HG03135 (cell line): Measurements from ENCODE around the gene GDPD5.

Experiments
- ATAC-seq: cut with Tn5 transposase; IDR thresholded peaks from one replicate; pipeline ENCODE4 v1.9.1; 2021; ENCODE audit warnings: mild to moderate bottlenecking, moderate library complexity; ENCODE audit not compliant: unreplicated experiment

The GDPD5 gene, protein sequence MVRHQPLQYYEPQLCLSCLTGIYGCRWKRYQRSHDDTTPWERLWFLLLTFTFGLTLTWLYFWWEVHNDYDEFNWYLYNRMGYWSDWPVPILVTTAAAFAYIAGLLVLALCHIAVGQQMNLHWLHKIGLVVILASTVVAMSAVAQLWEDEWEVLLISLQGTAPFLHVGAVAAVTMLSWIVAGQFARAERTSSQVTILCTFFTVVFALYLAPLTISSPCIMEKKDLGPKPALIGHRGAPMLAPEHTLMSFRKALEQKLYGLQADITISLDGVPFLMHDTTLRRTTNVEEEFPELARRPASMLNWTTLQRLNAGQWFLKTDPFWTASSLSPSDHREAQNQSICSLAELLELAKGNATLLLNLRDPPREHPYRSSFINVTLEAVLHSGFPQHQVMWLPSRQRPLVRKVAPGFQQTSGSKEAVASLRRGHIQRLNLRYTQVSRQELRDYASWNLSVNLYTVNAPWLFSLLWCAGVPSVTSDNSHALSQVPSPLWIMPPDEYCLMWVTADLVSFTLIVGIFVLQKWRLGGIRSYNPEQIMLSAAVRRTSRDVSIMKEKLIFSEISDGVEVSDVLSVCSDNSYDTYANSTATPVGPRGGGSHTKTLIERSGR

DNA sequence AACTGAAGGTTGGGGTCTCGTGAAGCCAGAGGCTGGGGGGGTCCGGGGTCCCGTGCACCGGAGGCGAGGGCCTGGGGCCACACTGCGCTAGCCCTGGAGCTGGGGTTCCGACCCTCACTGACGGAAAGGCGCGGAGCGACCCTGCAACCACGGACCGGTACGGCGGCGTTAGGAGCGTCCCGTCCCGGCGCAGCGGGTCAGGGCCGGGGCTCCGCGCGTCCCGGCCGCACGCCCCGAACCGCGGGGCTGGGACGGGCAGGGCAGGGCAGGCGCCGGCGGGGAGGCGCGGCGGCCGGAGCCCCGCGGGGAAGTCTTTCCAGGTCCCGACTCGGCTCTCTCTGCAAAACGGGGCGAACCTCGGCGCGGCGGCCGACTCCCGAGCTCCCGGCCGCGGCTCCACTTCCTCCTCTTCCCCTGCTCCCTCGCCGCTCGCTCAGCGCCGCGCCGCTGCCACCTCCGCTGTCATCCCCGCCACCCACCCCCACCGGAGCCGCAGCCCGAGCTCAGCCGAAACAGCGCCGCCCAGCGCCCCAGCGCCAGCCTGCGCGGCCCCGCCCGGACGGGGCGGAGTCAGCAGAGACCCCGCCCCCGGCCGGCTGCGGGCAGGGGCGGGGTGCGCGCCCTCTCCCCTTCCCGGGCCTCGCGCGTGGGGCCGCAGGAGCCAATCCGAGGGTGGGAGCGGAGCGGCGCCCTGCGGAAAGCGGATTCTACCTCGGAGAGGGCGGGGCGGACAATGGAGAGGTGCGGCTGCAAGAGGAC is at the start of gene GDPD5:
Gene GDPD5 (minus strand): TSS at position 509 of the 759 bp plus-strand sequence. CDS start 48,206 bp downstream, outside the sequence.
- peak; percentile 79 for ATAC-seq

DNA sequence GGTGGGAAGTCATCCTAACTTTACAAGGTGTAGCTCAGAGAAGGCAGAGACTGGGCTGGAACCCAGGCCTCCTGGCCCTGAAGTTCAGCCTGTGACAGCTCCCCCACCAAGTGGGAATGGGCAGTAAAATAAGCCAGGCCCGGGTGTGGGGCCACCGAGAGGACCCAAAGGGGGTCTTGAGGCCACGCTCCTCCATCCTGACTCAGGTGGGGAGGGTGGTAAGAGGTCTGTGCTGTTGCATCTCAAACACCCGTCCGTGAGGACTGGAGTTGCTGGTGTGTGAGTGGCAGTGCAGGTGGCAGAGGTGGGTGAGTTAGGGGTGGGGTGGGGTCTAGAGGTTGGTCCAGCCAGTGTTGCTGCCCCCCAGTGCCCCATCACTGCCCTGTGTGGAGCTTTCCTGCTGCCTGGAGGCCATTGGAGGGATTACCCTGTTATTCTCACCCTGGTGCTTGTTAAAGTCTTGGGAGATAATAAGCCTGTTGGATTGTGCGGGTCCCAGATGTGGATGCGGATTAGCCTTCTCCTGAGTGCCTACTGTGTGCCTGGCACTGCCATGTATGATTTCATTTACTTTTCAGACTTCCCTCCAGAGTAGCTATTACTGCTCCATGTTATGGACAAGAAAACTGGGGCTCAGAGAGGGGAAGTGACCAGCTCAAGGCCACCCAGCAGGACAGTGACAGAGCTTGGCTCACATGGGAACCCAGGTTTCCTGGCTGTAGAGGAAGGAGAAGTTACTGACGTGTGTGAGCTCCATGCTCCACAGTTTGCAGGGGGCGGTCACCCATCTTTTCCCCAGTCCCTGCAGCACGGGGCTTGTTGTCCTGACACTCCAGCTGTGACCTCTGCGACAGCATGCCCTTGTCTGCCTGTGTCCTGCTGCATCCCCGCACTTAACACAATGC is 49.2 kb upstream of the GDPD5 start:
- ATAC-seq, result no peak

DNA sequence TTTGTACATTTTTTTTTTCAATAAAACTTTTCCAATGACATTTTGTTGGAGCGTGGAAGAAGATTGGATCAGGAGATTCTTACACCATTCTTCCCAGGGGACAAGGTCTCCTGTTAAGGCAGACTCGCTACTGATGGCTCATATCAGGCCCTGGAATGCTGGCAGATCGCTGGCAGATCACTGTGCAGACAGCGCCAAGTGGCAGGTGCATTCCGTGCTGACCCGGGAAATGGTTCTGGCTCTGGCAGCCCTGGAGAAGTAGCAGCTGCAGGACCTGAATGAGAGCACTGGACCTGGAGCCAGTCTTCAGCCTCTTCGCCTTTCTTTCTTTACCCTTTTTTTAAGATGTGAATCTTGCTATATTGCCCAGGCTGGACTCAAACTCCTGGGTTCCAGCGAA is 47.0 kb upstream of the GDPD5 start:
- ATAC-seq, result no peak

DNA sequence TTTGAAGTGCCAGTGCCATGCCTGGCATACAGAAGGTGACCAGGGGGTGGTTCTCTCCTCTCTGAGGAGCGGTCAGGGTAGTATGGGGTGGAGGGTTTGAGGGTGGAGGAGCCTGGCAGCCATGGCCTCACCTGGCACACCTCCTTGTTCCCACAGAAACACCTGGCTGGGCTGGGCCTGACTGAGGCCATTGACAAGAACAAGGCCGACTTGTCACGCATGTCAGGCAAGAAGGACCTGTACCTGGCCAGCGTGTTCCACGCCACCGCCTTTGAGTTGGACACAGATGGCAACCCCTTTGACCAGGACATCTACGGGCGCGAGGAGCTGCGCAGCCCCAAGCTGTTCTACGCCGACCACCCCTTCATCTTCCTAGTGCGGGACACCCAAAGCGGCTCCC is 45.9 kb upstream of the GDPD5 start:
- no peak for ATAC-seq

DNA sequence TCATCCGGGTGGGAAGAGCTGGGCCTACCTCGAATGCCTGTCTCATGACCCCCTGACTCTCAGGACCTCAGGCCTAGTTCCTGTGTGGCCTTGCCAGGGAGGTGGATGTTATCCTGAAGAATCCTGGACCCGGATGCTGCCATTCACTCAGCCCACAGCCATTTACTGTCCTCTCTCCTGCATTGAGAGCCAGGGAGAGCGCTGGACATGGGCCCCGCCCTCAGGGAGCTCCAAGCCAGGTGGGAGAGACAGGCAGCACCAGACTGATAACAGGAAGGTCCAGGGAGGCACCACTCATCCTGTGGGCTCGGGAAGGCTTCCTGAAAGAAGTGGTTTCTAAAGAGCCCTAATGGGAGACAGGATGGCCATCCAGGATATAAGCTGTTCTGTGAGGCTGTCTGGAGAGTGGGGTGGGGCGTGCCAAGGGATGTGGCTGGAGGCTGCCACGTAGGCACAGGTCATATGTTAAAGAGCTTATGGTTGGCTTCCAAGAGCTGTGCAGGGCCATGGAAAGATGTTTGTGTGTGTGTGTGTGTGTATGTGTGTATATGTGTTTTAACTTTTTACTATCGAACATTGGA is 44.9 kb upstream of the GDPD5 start:
- ATAC-seq, result no peak

DNA sequence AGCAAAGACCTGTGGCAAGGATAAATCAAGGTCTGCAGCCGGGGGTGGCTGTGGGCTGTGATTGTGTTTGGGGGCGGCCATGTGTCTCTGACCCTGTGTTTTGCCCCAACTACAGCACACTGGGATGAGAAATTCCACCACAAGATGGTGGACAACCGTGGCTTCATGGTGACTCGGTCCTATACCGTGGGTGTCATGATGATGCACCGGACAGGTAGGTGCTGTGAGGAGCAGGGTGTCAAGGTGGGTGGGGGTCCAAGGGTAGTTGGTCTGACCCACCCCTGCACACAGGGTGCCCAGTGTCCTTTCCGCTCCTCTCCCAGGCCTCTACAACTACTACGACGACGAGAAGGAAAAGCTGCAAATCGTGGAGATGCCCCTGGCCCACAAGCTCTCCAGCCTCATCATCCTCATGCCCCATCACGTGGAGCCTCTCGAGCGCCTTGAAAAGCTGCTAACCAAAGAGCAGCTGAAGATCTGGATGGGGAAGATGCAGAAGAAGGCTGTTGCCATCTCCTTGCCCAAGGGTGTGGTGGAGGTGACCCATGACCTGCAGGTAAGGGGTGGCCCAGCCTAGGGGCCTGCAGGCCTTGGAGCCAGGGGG is 43.0 kb upstream of the GDPD5 start:
- no peak for ATAC-seq

DNA sequence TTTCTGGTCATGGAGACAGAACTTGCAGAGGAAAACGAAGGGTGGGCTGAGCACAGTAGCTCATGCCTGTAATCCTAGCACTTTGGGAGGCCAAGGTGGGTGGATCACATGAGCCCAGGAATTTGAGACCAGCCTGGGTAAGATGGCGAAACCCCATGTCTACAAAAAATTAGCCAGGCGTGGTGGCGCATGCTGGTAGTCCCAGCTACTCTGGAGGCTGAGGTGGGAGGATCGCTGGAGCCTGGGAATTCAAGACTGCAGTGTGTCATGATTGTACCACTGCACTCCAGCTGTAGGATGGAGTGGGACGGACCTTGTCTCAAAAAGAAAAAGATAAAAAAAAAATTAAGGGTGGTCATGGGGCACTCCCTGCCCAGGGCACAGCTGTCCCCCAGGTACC is 42.2 kb upstream of the GDPD5 start:
- ATAC-seq, result no peak

DNA sequence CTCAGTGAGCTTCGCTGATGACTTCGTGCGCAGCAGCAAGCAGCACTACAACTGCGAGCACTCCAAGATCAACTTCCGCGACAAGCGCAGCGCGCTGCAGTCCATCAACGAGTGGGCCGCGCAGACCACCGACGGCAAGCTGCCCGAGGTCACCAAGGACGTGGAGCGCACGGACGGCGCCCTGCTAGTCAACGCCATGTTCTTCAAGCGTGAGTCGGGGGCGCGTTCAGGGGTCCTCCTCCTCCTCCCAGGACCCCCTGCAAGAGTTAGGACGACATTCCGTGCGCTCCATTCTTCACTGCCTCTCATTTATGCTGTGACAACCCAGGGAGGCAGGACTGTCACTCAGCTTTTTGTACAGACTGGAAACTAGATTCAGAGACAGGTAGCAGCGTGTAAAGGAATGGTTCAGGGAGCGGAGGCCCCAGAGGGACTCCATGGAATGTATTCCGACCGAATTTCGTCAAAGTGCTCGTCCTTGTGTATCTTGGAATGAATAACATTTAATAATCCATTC is 41.1 kb upstream of the GDPD5 start:
- ATAC-seq, result no peak

DNA sequence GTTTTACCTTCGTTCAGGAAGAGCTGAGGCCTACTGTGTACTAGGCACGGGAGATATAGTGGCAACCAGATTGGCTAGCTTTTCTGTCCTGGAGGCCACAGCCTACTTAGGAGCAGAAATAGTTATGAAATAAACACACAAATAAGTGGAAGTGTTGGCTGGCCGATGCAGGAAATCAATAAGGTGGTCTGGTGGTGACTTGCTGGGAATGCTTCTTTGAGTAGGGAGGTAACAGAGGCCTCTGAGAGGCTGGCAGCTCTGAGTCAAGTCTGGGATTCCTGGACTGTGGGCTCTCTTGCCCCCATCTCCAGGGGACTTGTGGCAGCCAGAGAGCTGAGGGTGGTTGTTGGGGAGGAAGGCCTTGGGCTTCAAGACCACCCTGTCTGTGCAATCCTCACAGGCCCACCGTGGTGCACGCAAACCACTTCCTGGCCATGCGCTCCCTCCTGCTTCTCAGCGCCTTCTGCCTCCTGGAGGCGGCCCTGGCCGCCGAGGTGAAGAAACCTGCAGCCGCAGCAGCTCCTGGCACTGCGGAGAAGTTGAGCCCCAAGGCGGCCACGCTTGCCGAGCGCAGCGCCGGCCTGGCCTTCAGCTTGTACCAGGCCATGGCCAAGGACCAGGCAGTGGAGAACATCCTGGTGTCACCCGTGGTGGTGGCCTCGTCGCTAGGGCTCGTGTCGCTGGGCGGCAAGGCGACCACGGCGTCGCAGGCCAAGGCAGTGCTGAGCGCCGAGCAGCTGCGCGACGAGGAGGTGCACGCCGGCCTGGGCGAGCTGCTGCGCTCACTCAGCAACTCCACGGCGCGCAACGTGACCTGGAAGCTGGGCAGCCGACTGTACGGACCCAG is 40.4 kb upstream of the GDPD5 start:
- ATAC-seq, result no peak

DNA sequence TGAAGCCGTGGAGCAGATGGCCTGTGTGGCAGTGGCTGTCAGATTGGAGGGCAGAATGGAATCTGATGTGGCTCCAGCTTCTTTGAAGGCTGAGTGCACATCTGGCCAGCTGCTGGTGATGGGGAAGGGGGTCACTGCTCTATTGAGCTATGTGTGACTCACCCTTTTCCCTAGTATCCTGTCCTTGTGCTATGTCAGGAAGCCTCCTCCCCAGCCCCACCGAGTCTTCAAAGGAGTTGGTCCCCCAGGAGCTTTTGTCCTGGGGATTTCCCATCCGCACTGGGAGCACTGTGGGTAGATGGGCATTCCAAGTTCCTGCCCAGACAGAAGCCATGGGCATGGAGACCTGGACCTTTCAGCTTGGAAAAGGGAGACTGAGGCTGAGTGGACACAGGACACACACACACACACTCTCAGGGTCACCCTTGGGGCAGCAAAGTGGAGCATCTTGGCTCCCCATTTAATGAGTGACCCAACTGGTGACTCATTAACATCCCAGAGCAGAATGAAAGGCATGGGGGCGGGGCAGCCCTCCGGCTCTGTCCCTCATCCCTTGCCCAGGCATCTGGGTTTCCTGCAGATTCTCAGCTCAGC is 39.6 kb upstream of the GDPD5 start:
- ATAC-seq, result no peak

DNA sequence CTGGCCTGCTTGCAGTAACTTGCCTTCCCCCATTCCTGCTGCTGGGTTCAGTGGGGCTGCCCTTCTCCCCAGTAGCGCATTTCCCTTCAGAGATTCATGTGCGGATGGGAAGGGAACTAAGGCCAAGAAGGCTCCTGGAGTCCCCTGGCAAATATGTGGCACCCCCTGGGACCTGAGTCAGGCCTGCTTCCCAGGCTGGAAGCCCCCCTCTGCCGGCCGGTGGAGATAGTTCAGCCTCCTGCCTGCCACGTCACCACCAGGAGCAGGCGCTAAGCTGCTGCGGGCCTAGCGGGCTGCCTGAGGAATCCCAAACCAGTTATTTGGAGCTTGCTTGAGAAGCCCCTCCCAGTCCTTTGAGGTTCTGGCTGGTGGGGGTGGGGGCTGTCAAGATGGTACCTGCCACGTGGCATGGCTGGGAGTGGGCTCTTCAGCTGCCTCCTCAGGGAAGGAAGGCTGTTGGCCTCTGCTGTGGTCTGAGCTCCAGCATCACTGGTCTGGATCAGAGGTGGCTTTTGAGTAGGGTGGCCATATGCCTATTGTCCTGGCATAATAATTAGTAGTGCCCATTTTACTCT is 38.3 kb upstream of the GDPD5 start:
- ATAC-seq, result no peak

DNA sequence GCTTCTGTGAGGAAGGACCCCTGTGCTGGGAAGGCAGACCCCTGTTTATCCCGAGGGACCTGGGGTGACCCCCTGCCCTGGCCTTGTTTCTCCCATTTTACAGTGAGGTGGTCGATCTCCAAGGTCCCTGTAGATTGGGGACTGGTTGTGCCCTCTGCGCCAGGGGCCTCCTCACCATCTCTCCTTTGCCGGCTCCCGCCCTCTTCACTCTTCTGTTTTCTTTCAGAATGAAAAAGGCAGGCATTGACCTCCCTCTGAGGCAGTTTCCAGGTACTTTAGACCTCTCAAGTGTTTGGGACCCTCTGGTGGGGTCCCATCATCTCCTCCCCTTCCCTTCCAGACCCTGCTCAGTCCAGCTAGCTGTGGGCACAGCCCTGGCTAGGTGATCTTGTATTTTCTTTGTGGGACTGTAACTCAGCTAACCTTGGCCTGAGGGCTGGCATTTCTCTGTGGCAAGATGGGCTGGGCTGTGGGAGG is 37.8 kb upstream of the GDPD5 start:
- ATAC-seq, result no peak

DNA sequence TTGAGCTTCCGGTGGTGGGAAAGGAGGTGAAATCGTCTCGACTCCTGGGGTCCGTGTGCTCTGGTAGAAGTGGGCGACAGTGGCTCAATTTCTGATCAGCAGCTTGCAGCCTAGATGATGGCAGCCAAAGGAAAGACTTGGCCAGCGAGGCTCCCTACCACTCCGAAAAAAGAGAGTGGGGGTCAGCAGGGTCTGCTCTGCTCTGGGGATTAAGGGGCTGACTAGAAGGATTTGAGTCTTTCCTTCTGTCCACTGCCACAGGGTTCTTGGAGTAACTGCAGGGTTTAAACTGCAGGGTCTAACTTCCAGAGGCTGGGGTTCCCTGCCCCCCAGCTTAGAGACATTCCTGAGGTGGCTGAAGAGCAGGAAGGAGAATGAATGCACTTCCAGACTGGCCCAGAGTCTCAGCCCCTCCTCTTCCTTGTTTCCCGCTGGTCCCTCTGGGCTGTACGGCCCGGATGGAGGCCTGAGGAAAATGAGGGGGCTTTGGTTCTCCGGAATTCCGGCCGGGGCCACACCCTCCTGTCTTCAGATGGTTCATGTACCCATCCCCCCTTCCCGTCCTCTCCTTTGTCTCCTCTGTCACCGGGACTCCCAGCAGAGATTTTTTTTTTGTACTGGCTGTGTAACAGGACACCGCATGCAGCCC is 37.2 kb upstream of the GDPD5 start:
- no peak for ATAC-seq

DNA sequence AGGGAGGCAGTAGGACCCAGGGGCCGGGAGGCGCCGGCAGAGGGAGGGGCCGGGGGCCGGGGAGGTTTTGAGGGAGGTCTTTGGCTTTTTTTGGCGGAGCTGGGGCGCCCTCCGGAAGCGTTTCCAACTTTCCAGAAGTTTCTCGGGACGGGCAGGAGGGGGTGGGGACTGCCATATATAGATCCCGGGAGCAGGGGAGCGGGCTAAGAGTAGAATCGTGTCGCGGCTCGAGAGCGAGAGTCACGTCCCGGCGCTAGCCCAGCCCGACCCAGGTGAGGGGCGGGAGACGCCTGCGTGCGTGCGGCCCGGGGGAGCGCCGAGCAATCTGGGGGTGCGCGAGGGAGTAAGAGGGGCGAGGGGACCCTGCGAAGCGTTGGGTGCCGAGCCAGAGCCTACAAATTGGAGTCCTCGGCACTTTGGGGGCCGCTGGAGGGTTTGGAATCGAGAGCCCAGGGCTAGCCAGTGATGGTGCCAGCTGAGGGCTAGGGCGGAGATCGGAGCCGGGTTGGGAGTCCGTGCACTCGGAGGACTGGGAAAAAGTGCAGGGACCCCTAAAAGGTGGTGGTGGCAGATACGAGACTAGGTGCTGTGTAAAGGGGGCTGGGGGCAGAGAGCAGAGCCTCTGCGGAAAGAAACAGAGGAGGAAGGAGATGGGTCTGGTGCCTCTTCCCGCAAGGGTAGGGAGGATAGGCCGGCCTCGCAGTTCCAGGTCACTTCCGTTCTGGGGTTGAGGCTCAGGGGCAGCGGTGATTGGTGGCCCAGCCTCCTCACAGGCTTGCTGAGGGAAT is 36.5 kb upstream of the GDPD5 start, which contains the start of gene SERPINH1:
Gene SERPINH1 (plus strand): TSS at position 206 of the 788 bp plus-strand sequence. CDS start 4,097 bp downstream, outside the sequence.
- ATAC-seq, result peak; percentile 72

DNA sequence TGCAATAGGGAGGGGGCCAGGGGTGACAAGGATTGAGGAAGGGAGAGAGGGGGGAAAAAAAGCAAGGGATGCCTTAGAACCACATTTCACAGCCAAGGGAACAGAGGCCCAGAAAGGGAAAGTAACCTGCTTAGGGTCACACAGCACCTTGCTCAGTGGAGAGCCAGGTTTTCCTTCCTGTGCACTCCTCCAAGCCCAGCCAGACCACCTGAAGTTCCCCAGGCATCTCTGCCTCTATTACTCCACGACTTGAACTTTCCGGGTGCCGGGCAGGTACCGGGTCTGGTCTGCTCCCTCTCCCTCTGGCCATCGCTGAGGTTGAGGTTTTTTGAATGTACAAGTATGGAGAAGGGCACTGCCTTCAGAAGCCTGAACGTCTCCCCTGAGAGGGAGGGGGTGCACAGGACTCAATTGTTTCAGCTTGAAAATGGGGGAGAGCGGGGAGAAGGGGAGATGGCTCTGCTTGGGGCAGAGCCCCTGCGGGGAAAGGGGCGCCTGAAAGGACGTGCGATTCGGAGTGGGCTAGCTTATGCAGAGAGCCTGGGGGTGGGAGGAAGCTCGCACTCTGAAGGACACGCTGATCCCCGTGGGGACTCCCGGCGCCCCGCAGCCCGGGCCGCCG is 35.8 kb upstream of the GDPD5 start:
- no peak for ATAC-seq

DNA sequence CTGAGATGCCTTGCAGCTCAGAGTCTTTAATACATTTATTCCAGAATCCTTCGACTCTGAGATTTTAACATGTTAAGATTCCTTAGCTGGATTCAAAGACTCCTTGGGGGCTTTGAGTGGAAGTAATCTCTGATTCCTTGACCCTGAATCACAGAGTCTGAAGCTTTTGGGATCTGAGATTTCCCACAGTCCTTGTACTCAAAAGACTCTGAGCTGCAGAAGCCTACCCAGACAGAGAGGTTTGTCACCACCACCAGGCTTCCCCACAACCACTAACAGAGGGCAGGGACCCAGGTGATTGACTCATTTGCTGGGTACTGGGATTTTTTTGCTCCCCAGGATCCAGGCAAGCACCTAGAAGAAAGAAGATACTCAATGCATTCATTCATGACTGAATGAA is 34.9 kb upstream of the GDPD5 start:
- ATAC-seq, result no peak
